ENCODE results near the gene MAP3K10. TPM values are rescaled to one million over a fixed set of nuclear protein-coding genes. Genes with fewer than 3 reads are reported as not detected.
A peak's percentile ranks its signal among the peaks of the same experiment; 100 is the strongest.

MAP3K10 gene
- total and polyA plus RNA-seq, 9 of the 15 experiments (the other 6 are each of a cell fraction or from before 2014, with no cell fraction given): 0.01 to 8.0 (median 2.7) TPM; not detected in 1

DNA sequence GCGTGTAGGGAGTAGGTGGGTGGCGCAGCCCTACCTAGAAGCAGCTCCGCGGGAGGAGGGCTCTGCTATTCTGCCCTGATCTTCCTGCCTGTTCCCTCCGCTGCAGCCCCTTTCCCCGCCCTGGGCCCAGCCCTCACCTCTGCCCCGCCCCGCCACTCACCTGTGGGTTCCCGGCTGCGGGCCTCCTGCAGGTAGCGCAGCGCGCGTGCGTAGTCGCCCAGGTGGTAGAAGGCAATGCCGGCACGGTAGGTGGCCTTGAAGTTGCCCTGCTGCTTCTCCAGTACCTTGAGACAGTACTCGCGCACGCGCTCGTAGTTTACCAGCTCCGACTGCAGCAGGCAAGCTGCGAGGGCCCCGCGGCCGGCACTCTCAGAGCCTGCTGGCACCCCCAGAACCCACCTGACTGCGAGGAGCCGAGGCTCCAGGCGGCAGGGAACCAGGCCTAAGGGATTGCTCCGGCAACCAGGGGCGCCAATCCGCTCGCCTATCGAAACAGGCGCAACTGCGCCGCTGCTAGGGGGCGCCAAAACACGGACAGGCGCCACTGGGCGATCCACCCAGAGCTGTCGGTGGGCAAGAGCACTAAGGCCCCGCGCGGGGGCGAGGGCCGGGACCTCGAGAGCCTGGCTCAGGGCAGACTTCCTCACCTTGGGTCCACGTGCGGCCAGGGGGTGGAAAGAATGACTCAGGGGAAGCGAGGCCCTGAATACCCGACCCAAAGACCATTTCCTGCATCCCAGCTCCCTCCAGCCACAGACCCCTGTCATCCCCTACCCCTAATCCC lies 26.0 kb downstream of the MAP3K10 start:
- intact Hi-C loops (cut with micrococcal nuclease) (loop anchor here (2.0 kb wide), 1 partner anchor 24 kb away; no protein-coding TSS in a partner anchor), in situ Hi-C loops (cut with MboI) (no loop called here)
- Histone ChIP-seq H4K20me1 (replicated peaks; ENCODE audit: control insufficient read depth, insufficient read depth, low read length) (peaks cover 5% of the 10 kb centered on the region), H3K4me3 (no peak overlapping the region), H3K4me1 (replicated peaks in 1 of 2; ENCODE audit: control insufficient read depth in 2 of 2, insufficient read depth in 2 of 2, low read length in 2 of 2) (peaks cover 12 to 28% of the 10 kb centered on the region in 2 experiments; a peak in 4 of 5 replicates), H3K9ac (ENCODE audit: insufficient read depth in 1 of 2, low read depth in 2 of 2, low read length in 2 of 2) (peak overlapping the region in 1 of 2 experiments; percentile 30; a peak in 2 of 4 replicates), H3K4me2 (ENCODE audit: insufficient read depth, low read length) (peak overlapping the region; percentile 39; the same call in 1 of the 2 replicates), H3K36me3 (ENCODE audit: control insufficient read depth, insufficient read depth, low read length) (no peaks in the 10 kb centered on the region), H3K9me1 (ENCODE audit: control insufficient read depth, insufficient read depth, low read length) (no peaks in the 10 kb centered on the region), H2AFZ (ENCODE audit: low read depth, low read length) (peak overlapping the region; percentile 68), H3K27me3 (ENCODE audit: control insufficient read depth in 2 of 2, insufficient read depth in 2 of 2, low read length in 2 of 2) (peaks cover 6 to 9% of the 10 kb centered on the region in 2 experiments; a peak in 2 of 5 replicates), H3K27ac (ENCODE audit: extremely low read depth, low read depth, low read length) (no peak overlapping the region), H3K9me3 (replicated peaks; ENCODE audit: control insufficient read depth, insufficient read depth, low read depth, low read length) (no peaks in the 10 kb centered on the region), H3K79me2 (ENCODE audit: control insufficient read depth, insufficient read depth, low read length) (no peaks in the 10 kb centered on the region)
- DNase-seq (ENCODE audit: extremely low read depth in 1 of 4, low spot score in 3 of 4) (peak; percentile 62 to 80 (median 68)), FAIRE-seq (no peak), ATAC-seq (peak; percentile 81)
- no TSS peak for BruUV-seq (replicated peaks)
- CTCF ChIA-PET (ENCODE audit: low intra/inter-chr PET ratio): interaction anchor here (1.0 kb wide), 1 partner anchor 61 kb away, joined by 3 read pairs; no protein-coding TSS in a partner anchor
- POLR2A ChIA-PET: interaction anchor here (0.6 to 1.8 kb wide), 3 partner anchors 15 to 53 kb away, joined by 3 to 7 read pairs (median 3); no protein-coding TSS in a partner anchor
- 9% methylated on average over 47 of the region's 54 CpGs for WGBS (ENCODE audit: insufficient coverage, low coverage, missing lambda C conversion rate)
- TF ChIP-seq DMBX1 (CRISPR knock-in tag; IDR thresholded peaks at IDR 0.05; ENCODE audit: borderline replicate concordance): no peak
- peak; percentile 41 for TF ChIP-seq ZFX (CRISPR knock-in tag; IDR thresholded peaks at IDR 0.05)
- no peak for TF ChIP-seq MYC (IDR thresholded peaks at IDR 0.05; ENCODE audit: low read depth, low read length)
- no peak for TF ChIP-seq MYC (CRISPR knock-in tag; IDR thresholded peaks at IDR 0.05; ENCODE audit: borderline replicate concordance, low read depth)
- peak; percentile 36; the same call in 1 of the 2 replicates for TF ChIP-seq NFIC (IDR thresholded peaks at IDR 0.05)
- TF ChIP-seq TFAP4 (CRISPR knock-in tag; IDR thresholded peaks at IDR 0.05; ENCODE audit: borderline replicate concordance): peak; percentile 59; the same call in 1 of the 2 replicates
- peak; percentile 37; the same call in 1 of the 2 replicates for TF ChIP-seq SMARCA4 (IDR thresholded peaks at IDR 0.05)
- peak in 1 of 2 experiments; percentile 57; a peak in 1 of 4 replicates for TF ChIP-seq RCOR1 (IDR thresholded peaks at IDR 0.05; ENCODE audit: borderline replicate concordance in 1 of 2, low read depth in 2 of 2, low read length in 2 of 2)
- TF ChIP-seq TCFL5 (CRISPR knock-in tag; conservative IDR thresholded peaks at IDR 0.05): no peak
- no peak for TF ChIP-seq MEF2A (IDR thresholded peaks at IDR 0.05; ENCODE audit: control insufficient read depth, low read depth, low read length)
- no peak for TF ChIP-seq BMI1 (IDR thresholded peaks at IDR 0.05; ENCODE audit: low read length)
- TF ChIP-seq EHMT2 (IDR thresholded peaks at IDR 0.05): peak; percentile 66; the same call in 1 of the 2 replicates
- TF ChIP-seq SMAD4 (CRISPR knock-in tag; conservative IDR thresholded peaks at IDR 0.05): peak; percentile 28; the same call in 1 of the 2 replicates
- TF ChIP-seq, protein P1, sequence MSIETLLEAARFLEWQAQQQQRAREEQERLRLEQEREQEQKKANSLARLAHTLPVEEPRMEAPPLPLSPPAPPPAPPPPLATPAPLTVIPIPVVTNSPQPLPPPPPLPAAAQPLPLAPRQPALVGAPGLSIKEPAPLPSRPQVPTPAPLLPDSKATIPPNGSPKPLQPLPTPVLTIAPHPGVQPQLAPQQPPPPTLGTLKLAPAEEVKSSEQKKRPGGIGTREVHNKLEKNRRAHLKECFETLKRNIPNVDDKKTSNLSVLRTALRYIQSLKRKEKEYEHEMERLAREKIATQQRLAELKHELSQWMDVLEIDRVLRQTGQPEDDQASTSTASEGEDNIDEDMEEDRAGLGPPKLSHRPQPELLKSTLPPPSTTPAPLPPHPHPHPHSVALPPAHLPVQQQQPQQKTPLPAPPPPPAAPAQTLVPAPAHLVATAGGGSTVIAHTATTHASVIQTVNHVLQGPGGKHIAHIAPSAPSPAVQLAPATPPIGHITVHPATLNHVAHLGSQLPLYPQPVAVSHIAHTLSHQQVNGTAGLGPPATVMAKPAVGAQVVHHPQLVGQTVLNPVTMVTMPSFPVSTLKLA (conservative IDR thresholded peaks at IDR 0.05): 0 out of 4 replicates have a peak, but pooled peaks have one; percentile 13 to 21
- 0 out of 2 replicates have a peak, but pooled peaks have one; percentile 17 for TF ChIP-seq FOSL1 (tag; conservative IDR thresholded peaks at IDR 0.05)
- TF ChIP-seq RAD21 (CRISPR knock-in tag; conservative IDR thresholded peaks at IDR 0.05 in 1 of 2, IDR thresholded peaks at IDR 0.05 in 1 of 2): peak in 1 of 2 experiments; percentile 58; a peak in 2 of 4 replicates
- TF ChIP-seq EGR1 (conservative IDR thresholded peaks at IDR 0.05): peak; percentile 51
- TF ChIP-seq MTA3 (IDR thresholded peaks at IDR 0.05; ENCODE audit: borderline replicate concordance): peak; percentile 62; the same call in 1 of the 2 replicates
- peak; percentile 34; the same call in 1 of the 2 replicates for TF ChIP-seq CTBP1 (IDR thresholded peaks at IDR 0.05; ENCODE audit: borderline replicate concordance)

All from K562 (cell line).